HL-60/S4 treated with phorbol 12-myristate 13-acetate at 8.2 ng/mL for 4 days and 3 days (cell line): ENCODE measurements around the gene MYOCD.

Experiments used
- in situ Hi-C: fragments of 300-500 bp; cut with MboI; formaldehyde crosslinking; loops from 2 replicates; pipeline ENCODE4 v1.15.0; 2022; ENCODE audit warnings: low sequenced_read_pairs

The MYOCD gene

GRCh38 chr17:12693640-12694039 lies 27.9 kb downstream of the MYOCD start:
- in situ Hi-C loops: no loop called here

GRCh38 chr17:12706070-12706469 lies 40.4 kb downstream of the MYOCD start:
- in situ Hi-C loops: no loop called here

- in situ Hi-C loops: no loop called here
Measured at GRCh38 chr17:12709063-12709462, 43.4 kb downstream of the MYOCD start.

GRCh38 chr17:12712415-12712814 lies 46.7 kb downstream of the MYOCD start:
- in situ Hi-C loops: no loop called here

- in situ Hi-C loops: no loop called here
Measured at GRCh38 chr17:12712941-12713340, 47.3 kb downstream of the MYOCD start.

- in situ Hi-C loops: no loop called here
Measured at GRCh38 chr17:12719948-12720347, 54.3 kb downstream of the MYOCD start.

GRCh38 chr17:12721581-12721980 lies 55.9 kb downstream of the MYOCD start:
- in situ Hi-C loops: no loop called here

GRCh38 chr17:12722282-12722681 lies 56.6 kb downstream of the MYOCD start:
- in situ Hi-C loops: no loop called here

GRCh38 chr17:12726131-12726530 lies 60.4 kb downstream of the MYOCD start:
- in situ Hi-C loops: no loop called here

- in situ Hi-C loops: no loop called here
Measured at GRCh38 chr17:12727076-12727760, 61.5 kb downstream of the MYOCD start.

GRCh38 chr17:12727881-12728280 lies 62.2 kb downstream of the MYOCD start:
- in situ Hi-C loops: no loop called here

GRCh38 chr17:12729086-12729485 lies 63.4 kb downstream of the MYOCD start:
- in situ Hi-C loops: no loop called here

GRCh38 chr17:12730421-12730820 lies 64.7 kb downstream of the MYOCD start:
- in situ Hi-C loops: no loop called here

- in situ Hi-C loops: no loop called here
Measured at GRCh38 chr17:12730931-12731521, 65.3 kb downstream of the MYOCD start.

GRCh38 chr17:12731839-12732238 lies 66.1 kb downstream of the MYOCD start:
- in situ Hi-C loops: no loop called here

GRCh38 chr17:12732366-12732765 lies 66.7 kb downstream of the MYOCD start:
- in situ Hi-C loops: no loop called here

- in situ Hi-C loops: no loop called here
Measured at GRCh38 chr17:12734926-12735325, 69.2 kb downstream of the MYOCD start.

- in situ Hi-C loops: no loop called here
Measured at GRCh38 chr17:12735517-12735916, 69.8 kb downstream of the MYOCD start.

- in situ Hi-C loops: no loop called here
Measured at GRCh38 chr17:12736526-12736925, 70.8 kb downstream of the MYOCD start.

GRCh38 chr17:12737740-12738469 lies 72.2 kb downstream of the MYOCD start:
- in situ Hi-C loops: no loop called here

GRCh38 chr17:12738624-12739023 lies 72.9 kb downstream of the MYOCD start:
- in situ Hi-C loops: no loop called here

- in situ Hi-C loops: no loop called here
Measured at GRCh38 chr17:12739500-12739899, 73.8 kb downstream of the MYOCD start.
